K562 (cell line): ENCODE data around the gene PAN3. TPM values are rescaled to one million over a fixed set of nuclear protein-coding genes. Genes with fewer than 3 reads are reported as not detected.
A peak's percentile ranks its signal among the peaks of the same experiment; 100 is the strongest.

Experiments used
- ASH1L ChIP-seq: fragments of 450-650 bp; IDR thresholded peaks from 2 replicates; pipeline ENCODE4 v1.6.1; 2018; ENCODE audit warnings: borderline replicate concordance, mild to moderate bottlenecking, low read depth; ENCODE audit not compliant: partially characterized antibody
- ETV6 ChIP-seq, 3 experiments: fragments of 150-350 bp in 1 of 3; sonication (generic) in 1 of 3; formaldehyde crosslinking in 1 of 3; IDR thresholded peaks; 2 replicates each; pipeline versions ENCODE4 v1.6.1 to v1.8.0; 2014 to 2022; ENCODE audit warnings: borderline replicate concordance in 2 of 3, low read depth in 2 of 3, antibody characterized with exemption in 1 of 3, low read length in 1 of 3, mild to moderate bottlenecking in 1 of 3, missing genetic modification reagents in 1 of 3
- HOXB6 ChIP-seq: fragments of 250-450 bp; sonication (Bioruptor Pico); IDR thresholded peaks from 2 replicates; pipeline ENCODE4 v1.5.1; 2022; ENCODE audit warnings: mild to moderate bottlenecking, borderline replicate concordance
- NR2C1 ChIP-seq, 2 experiments: fragments of 450-650 bp; IDR thresholded peaks; 2 replicates each; pipeline ENCODE4 v1.6.1; 2017; ENCODE audit warnings: mild to moderate bottlenecking in 2 of 2, antibody characterized with exemption in 1 of 2, inconsistent platforms in 1 of 2, missing compliant biosample characterization in 1 of 2, missing genetic modification characterization in 1 of 2
- SUPT5H ChIP-seq: fragments of 450-650 bp; IDR thresholded peaks from 2 replicates; pipeline ENCODE4 v1.6.1; 2016
- TEAD2 ChIP-seq: fragments of 450-650 bp; IDR thresholded peaks from 2 replicates; pipeline ENCODE4 v1.6.1; 2016; ENCODE audit warnings: missing genetic modification characterization, control low read depth, missing compliant biosample characterization
- ZNF780A ChIP-seq: fragments of 250-450 bp; sonication (Bioruptor Pico); IDR thresholded peaks from 2 replicates; pipeline ENCODE4 v1.5.0; 2021; ENCODE audit warnings: mild to moderate bottlenecking
- polyA plus RNA-seq, 8 experiments: library from polyadenylated mRNA; depleted of rRNA in 4 of 8; stranded (reverse) in 5 of 8; unstranded in 3 of 8; fragments of >200 nt; fragmentation: Nextera tagmentation in 2 of 8; fragmentation: Illumina TruSeq in 1 of 8; extraction: Ambion mirVana in 2 of 8; extraction: Trizol in 1 of 8; gene quantifications; 2 replicates each; pipeline versions ENCODE4 v1.2.1 to v1.2.3, GENCODE V29; 2011 to 2014; ENCODE audit warnings: inconsistent platforms in 1 of 8, missing spikeins in 1 of 8
- total RNA-seq, 7 experiments: library from RNA; depleted of rRNA in 6 of 7; stranded (reverse); fragments of >200 nt in 6 of 7; fragmentation: Illumina TruSeq in 2 of 7; extraction: Trizol in 2 of 7; gene quantifications; 2 replicates each; pipeline versions ENCODE4 v1.2.1 to v1.2.3, GENCODE V29; 2011 to 2021; ENCODE audit warnings: low replicate concordance in 1 of 7
- TF ChIP-seq, protein P1 (sequence below), 2 experiments: fragments of 450-650 bp in 1 of 2; sonication (generic) in 1 of 2; formaldehyde crosslinking in 1 of 2; IDR thresholded peaks in 1 of 2; conservative IDR thresholded peaks in 1 of 2; 2 replicates each; pipeline versions ENCODE4 v1.6.1 to v1.8.1; 2016 to 2023; ENCODE audit warnings: mild to moderate bottlenecking in 2 of 2, moderate library complexity in 2 of 2, inconsistent platforms in 1 of 2, missing genetic modification reagents in 1 of 2
- TF ChIP-seq, protein P2 (sequence below), 3 experiments: fragments of 200-800 bp in 1 of 3; sonication (Bioruptor generic) in 1 of 3; sonication (generic) in 1 of 3; formaldehyde crosslinking in 1 of 3; IDR thresholded peaks; 2 replicates each; pipeline versions ENCODE4 v1.6.1 to v1.8.0; 2016 to 2022; ENCODE audit warnings: mild to moderate bottlenecking in 2 of 3, missing compliant biosample characterization in 2 of 3, missing genetic modification characterization in 2 of 3, missing genetic modification reagents in 1 of 3
- TF ChIP-seq, protein P3 (sequence below), 2 experiments: fragments of 200-800 bp in 1 of 2; sonication (Bioruptor generic) in 1 of 2; sonication (generic) in 1 of 2; formaldehyde crosslinking in 1 of 2; IDR thresholded peaks in 1 of 2; conservative IDR thresholded peaks in 1 of 2; 2 replicates each; pipeline versions ENCODE4 v1.5.0 to v1.6.1; 2016 to 2020; ENCODE audit warnings: missing compliant biosample characterization in 1 of 2, missing genetic modification characterization in 1 of 2, missing genetic modification reagents in 1 of 2
- TF ChIP-seq, protein P4 (sequence below): sonication (generic); formaldehyde crosslinking; IDR thresholded peaks from 2 replicates; pipeline ENCODE4 v1.8.0; 2023; ENCODE audit warnings: mild to moderate bottlenecking, missing genetic modification reagents
- TF ChIP-seq, protein P5 (sequence below): fragments of 450-650 bp; IDR thresholded peaks from 2 replicates; pipeline ENCODE4 v1.6.1; 2018; ENCODE audit not compliant: partially characterized antibody

PAN3 gene
- total and polyA plus RNA-seq, 9 of the 15 experiments (the other 6 are each of a cell fraction or from before 2014, with no cell fraction given) = 7.2 to 19.9 (median 11.6) TPM

DNA sequence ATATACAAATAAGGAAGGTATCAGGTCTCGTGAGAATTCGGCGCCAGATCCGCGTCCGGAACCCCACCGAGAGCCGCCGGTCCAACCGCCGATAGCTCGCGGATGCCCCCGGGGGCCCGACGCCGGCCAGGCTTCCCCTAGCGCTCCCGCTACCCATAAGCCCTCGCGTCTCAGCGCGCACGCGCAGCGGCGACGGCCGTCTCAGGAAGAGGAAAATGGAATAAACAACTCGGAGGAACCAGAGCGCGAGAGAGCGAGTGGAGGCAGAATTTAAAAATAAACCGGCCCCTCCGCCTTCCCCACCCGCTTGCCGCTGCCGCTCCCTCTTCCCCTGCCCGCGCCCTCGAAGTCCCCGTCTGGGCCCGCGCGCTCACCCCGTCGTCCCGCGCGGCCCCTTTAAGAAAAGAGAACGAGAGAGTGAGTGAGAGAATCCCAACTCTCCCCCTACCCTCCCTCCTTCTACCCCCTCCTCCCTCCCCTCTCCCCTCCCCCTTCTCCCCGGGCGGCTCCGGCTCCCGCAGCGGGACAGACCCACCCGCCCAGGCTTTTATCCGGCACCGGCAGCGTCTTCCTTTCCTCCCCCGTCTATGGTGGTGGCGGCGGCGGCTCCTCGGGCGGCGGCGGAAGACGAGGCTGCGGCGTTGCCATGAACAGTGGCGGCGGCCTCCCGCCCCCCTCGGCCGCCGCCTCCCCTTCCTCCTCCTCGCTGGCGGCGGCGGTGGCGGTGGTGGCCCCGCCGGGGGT is at the start of gene PAN3 (continued):
- TF ChIP-seq, protein P1, sequence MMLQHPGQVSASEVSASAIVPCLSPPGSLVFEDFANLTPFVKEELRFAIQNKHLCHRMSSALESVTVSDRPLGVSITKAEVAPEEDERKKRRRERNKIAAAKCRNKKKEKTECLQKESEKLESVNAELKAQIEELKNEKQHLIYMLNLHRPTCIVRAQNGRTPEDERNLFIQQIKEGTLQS (IDR thresholded peaks at IDR 0.05) = no peak
- TF ChIP-seq, protein P1 (CRISPR knock-in tag; conservative IDR thresholded peaks at IDR 0.05) = no peak
- TF ChIP-seq, protein P2, sequence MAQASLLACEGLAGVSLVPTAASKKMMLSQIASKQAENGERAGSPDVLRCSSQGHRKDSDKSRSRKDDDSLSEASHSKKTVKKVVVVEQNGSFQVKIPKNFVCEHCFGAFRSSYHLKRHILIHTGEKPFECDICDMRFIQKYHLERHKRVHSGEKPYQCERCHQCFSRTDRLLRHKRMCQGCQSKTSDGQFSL (CRISPR knock-in tag; IDR thresholded peaks at IDR 0.05) = no peak
- TF ChIP-seq, protein P2 (tag; IDR thresholded peaks at IDR 0.05) = no peak
- TF ChIP-seq SUPT5H (peak; percentile 70), ASH1L (no peak), ETV6 (IDR thresholded peaks at IDR 0.05; ENCODE audit: borderline replicate concordance in 1 of 2, low read depth in 2 of 2, low read length in 1 of 2) (no peak), ETV6 (CRISPR knock-in tag; IDR thresholded peaks at IDR 0.05; ENCODE audit: borderline replicate concordance) (no peak), NR2C1 (IDR thresholded peaks at IDR 0.05) (no peak), NR2C1 (tag; IDR thresholded peaks at IDR 0.05) (no peak), ZNF780A (CRISPR knock-in tag) (no peak), TEAD2 (tag) (no peak), HOXB6 (CRISPR knock-in tag) (no peak)
- TF ChIP-seq, protein P3, sequence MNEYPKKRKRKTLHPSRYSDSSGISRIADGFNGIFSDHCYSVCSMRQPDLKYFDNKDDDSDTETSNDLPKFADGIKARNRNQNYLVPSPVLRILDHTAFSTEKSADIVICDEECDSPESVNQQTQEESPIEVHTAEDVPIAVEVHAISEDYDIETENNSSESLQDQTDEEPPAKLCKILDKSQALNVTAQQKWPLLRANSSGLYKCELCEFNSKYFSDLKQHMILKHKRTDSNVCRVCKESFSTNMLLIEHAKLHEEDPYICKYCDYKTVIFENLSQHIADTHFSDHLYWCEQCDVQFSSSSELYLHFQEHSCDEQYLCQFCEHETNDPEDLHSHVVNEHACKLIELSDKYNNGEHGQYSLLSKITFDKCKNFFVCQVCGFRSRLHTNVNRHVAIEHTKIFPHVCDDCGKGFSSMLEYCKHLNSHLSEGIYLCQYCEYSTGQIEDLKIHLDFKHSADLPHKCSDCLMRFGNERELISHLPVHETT (CRISPR knock-in tag; conservative IDR thresholded peaks at IDR 0.05 in 1 of 2, IDR thresholded peaks at IDR 0.05 in 1 of 2) = peak in 1 of 2 experiments; percentile 89; a peak in 2 of 4 replicates
- TF ChIP-seq, protein P4, sequence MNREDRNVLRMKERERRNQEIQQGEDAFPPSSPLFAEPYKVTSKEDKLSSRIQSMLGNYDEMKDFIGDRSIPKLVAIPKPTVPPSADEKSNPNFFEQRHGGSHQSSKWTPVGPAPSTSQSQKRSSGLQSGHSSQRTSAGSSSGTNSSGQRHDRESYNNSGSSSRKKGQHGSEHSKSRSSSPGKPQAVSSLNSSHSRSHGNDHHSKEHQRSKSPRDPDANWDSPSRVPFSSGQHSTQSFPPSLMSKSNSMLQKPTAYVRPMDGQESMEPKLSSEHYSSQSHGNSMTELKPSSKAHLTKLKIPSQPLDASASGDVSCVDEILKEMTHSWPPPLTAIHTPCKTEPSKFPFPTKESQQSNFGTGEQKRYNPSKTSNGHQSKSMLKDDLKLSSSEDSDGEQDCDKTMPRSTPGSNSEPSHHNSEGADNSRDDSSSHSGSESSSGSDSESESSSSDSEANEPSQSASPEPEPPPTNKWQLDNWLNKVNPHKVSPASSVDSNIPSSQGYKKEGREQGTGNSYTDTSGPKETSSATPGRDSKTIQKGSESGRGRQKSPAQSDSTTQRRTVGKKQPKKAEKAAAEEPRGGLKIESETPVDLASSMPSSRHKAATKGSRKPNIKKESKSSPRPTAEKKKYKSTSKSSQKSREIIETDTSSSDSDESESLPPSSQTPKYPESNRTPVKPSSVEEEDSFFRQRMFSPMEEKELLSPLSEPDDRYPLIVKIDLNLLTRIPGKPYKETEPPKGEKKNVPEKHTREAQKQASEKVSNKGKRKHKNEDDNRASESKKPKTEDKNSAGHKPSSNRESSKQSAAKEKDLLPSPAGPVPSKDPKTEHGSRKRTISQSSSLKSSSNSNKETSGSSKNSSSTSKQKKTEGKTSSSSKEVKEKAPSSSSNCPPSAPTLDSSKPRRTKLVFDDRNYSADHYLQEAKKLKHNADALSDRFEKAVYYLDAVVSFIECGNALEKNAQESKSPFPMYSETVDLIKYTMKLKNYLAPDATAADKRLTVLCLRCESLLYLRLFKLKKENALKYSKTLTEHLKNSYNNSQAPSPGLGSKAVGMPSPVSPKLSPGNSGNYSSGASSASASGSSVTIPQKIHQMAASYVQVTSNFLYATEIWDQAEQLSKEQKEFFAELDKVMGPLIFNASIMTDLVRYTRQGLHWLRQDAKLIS (CRISPR knock-in tag) = no peak
- TF ChIP-seq, protein P5, sequence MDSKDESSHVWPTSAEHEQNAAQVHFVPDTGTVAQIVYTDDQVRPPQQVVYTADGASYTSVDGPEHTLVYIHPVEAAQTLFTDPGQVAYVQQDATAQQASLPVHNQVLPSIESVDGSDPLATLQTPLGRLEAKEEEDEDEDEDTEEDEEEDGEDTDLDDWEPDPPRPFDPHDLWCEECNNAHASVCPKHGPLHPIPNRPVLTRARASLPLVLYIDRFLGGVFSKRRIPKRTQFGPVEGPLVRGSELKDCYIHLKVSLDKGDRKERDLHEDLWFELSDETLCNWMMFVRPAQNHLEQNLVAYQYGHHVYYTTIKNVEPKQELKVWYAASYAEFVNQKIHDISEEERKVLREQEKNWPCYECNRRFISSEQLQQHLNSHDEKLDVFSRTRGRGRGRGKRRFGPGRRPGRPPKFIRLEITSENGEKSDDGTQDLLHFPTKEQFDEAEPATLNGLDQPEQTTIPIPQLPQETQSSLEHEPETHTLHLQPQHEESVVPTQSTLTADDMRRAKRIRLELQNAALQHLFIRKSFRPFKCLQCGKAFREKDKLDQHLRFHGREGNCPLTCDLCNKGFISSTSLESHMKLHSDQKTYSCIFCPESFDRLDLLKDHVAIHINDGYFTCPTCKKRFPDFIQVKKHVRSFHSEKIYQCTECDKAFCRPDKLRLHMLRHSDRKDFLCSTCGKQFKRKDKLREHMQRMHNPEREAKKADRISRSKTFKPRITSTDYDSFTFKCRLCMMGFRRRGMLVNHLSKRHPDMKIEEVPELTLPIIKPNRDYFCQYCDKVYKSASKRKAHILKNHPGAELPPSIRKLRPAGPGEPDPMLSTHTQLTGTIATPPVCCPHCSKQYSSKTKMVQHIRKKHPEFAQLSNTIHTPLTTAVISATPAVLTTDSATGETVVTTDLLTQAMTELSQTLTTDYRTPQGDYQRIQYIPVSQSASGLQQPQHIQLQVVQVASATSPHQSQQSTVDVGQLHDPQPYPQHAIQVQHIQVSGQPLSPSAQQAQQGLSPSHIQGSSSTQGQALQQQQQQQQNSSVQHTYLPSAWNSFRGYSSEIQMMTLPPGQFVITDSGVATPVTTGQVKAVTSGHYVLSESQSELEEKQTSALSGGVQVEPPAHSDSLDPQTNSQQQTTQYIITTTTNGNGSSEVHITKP = no peak
